Upper lobe of left lung (tissue), 6 donors: ENCODE data around the gene SERPINE1. TPM values are rescaled to one million over a fixed set of nuclear protein-coding genes. Genes with fewer than 3 reads are reported as not detected.

Experiments used
- ATAC-seq, 2 donors: fragments of 200-7000 bp; cut with Tn5 transposase; one replicate each; pipeline ENCODE4 v1.9.1; 2022; ENCODE audit warnings: mild to moderate bottlenecking in 2 of 2, moderate library complexity in 2 of 2; ENCODE audit not compliant: low FRiP score in 2 of 2
- DNase-seq, 2 donors: peaks; one replicate each; pipeline ENCODE4 v3.0.0-alpha.2; 2019 to 2020
- H3K27ac ChIP-seq, 4 donors: fragments of 200-600 bp; sonication (generic); one replicate each; pipeline ENCODE4 v1.5.1; 2016 to 2019
- H3K27me3 ChIP-seq, 4 donors: fragments of 200-600 bp; sonication (generic); one replicate each; pipeline ENCODE4 v1.5.1; 2017 to 2019
- H3K36me3 ChIP-seq, 4 donors: fragments of 200-600 bp; sonication (generic); one replicate each; pipeline ENCODE4 v1.5.1; 2016 to 2019
- H3K4me1 ChIP-seq, 4 donors: fragments of 200-600 bp; sonication (generic); one replicate each; pipeline ENCODE4 v1.5.1; 2018 to 2019
- H3K4me3 ChIP-seq, 4 donors: fragments of 200-600 bp; sonication (generic); one replicate each; pipeline ENCODE4 v1.5.1; 2017 to 2019; ENCODE audit warnings: mild to moderate bottlenecking in 2 of 4, moderate library complexity in 1 of 4
- H3K9me3 ChIP-seq, 4 donors: fragments of 200-600 bp; sonication (generic); one replicate each; pipeline ENCODE4 v1.5.1; 2018 to 2019
- CTCF ChIP-seq, 6 experiments: fragments of 450-650 bp in 4 of 6; fragments of 200-600 bp in 2 of 6; sonication (generic) in 2 of 6; IDR thresholded peaks; one replicate each; pipeline ENCODE4 v1.5.1; 2016 to 2019; ENCODE audit warnings: antibody characterized with exemption in 6 of 6
- EP300 ChIP-seq, 4 donors: sonication (generic); formaldehyde crosslinking; IDR thresholded peaks; one replicate each; pipeline ENCODE4 v1.5.1; 2017; ENCODE audit warnings: antibody characterized with exemption in 4 of 4, control low read depth in 2 of 4
- POLR2A ChIP-seq, 4 donors: fragments of 450-650 bp; IDR thresholded peaks; one replicate each; pipeline ENCODE4 v1.5.1; 2016 to 2017; ENCODE audit warnings: antibody characterized with exemption in 4 of 4, mild to moderate bottlenecking in 2 of 4
- POLR2AphosphoS5 ChIP-seq, 2 donors: sonication (generic); formaldehyde crosslinking; IDR thresholded peaks; one replicate each; pipeline ENCODE4 v1.5.1; 2017; ENCODE audit warnings: antibody characterized with exemption in 2 of 2
- WGBS, 2 donors: methylation state at CpG; one replicate each; pipeline ENCODE4 v1.1.5; 2017 to 2018; 5-methylcytosine and 5-hydroxymethylcytosine counted together
- total RNA-seq, 6 donors: library from RNA; depleted of rRNA in 4 of 6; stranded (reverse); fragments of >200 nt in 4 of 6; gene quantifications; one replicate each; pipeline versions ENCODE4 v1.1.0 to v1.2.1, GENCODE V29; 2016 to 2021
- donor health status: DM: no; HTN: no; CAD: no; lungs with moderate emphysema.
- donor health status: DM: no; HTN: yes; CAD: no; lungs with severe emphysema.

The SERPINE1 gene
- total RNA-seq, 6 donors from 2014 or later: 8.4 to 125 (median 24.0) TPM

- ATAC-seq: peak; percentile 93 to 95
- WGBS, 2 donors: 3 to 5% methylated on average over 17 to 46 of the region's 74 CpGs
- H3K27me3 ChIP-seq: peaks cover 0 to 76% (median 49%) of the 10 kb centered on the region in 4 donors
Measured at GRCh38 chr7:101165075-101165957, 38.4 kb downstream of the SERPINE1 start, which contains the start of gene VGF. Gene VGF (minus strand): TSS chr7:101165569. CDS start chr7:101164843, 726 bp downstream.

GRCh38 chr7:101165958-101166647, 39.2 kb downstream of the SERPINE1 start:
- Histone ChIP-seq H3K4me3 (peak overlapping the region in 2 of 4 donors; percentile 5 to 26), H3K4me1 (peaks cover 38 to 56% (median 49%) of the 10 kb centered on the region in 4 donors), H3K27me3 (peaks cover 0 to 82% (median 53%) of the 10 kb centered on the region in 4 donors), H3K27ac (no peak overlapping the region), H3K36me3 (peaks cover 0 to 4% (median 0%) of the 10 kb centered on the region in 4 donors), H3K9me3 (no peaks in the 10 kb centered on the region)
- WGBS, 2 donors: 4% methylated on average over 33 to 38 of the region's 38 CpGs
- no peak for DNase-seq
- ATAC-seq: no peak
- TF ChIP-seq CTCF (IDR thresholded peaks at IDR 0.05): no peak
- no peak for TF ChIP-seq POLR2A (IDR thresholded peaks at IDR 0.05)
- no peak for TF ChIP-seq EP300 (IDR thresholded peaks at IDR 0.05)
- TF ChIP-seq POLR2AphosphoS5 (IDR thresholded peaks at IDR 0.05): no peak

More at GRCh38 chr7:101165075-101165957, 38.4 kb downstream of the SERPINE1 start, which contains the start of gene VGF:
- H3K4me3 ChIP-seq: peak within 1 kb of the TSS in 2 of 4 donors; percentile 5 to 26
- DNase-seq: peak; percentile 91 to 99
- H3K4me1 ChIP-seq: peaks cover 38 to 54% (median 49%) of the 10 kb centered on the region in 4 donors
- H3K9me3 ChIP-seq: no peaks in the 10 kb centered on the region
- peaks cover 0 to 11% (median 1%) of the 10 kb centered on the region in 4 donors for H3K36me3 ChIP-seq
- TF ChIP-seq EP300 (IDR thresholded peaks at IDR 0.05): peak in 2 of 4 donors; percentile 35 to 40
- TF ChIP-seq POLR2A (IDR thresholded peaks at IDR 0.05): no peak
- TF ChIP-seq CTCF (IDR thresholded peaks at IDR 0.05): peak in 1 of 6 experiments; percentile 21
- TF ChIP-seq POLR2AphosphoS5 (IDR thresholded peaks at IDR 0.05): peak; percentile 48 to 60
- no peak within 1 kb of the TSS for H3K27ac ChIP-seq

GRCh38 chr7:101166648-101166908, 39.7 kb downstream of the SERPINE1 start:
- H3K27me3 ChIP-seq: peaks cover 0 to 87% (median 56%) of the 10 kb centered on the region in 4 donors
- no peak overlapping the region for H3K27ac ChIP-seq
- H3K4me3 ChIP-seq: no peak overlapping the region
- H3K9me3 ChIP-seq: no peaks in the 10 kb centered on the region
- no peak for DNase-seq
- TF ChIP-seq EP300 (IDR thresholded peaks at IDR 0.05) (no peak), CTCF (IDR thresholded peaks at IDR 0.05) (no peak), POLR2AphosphoS5 (IDR thresholded peaks at IDR 0.05) (no peak), POLR2A (IDR thresholded peaks at IDR 0.05) (no peak)
- WGBS, 2 donors: 0 to 4% methylated on average over 3 to 11 of the region's 11 CpGs
- no peaks in the 10 kb centered on the region for H3K36me3 ChIP-seq
- ATAC-seq: no peak
- H3K4me1 ChIP-seq: peaks cover 38 to 59% (median 49%) of the 10 kb centered on the region in 4 donors

GRCh38 chr7:101166909-101167644, 40.2 kb downstream of the SERPINE1 start:
- Histone ChIP-seq H3K27ac (no peak overlapping the region), H3K9me3 (no peaks in the 10 kb centered on the region), H3K27me3 (peaks cover 0 to 92% (median 61%) of the 10 kb centered on the region in 4 donors), H3K4me3 (no peak overlapping the region), H3K36me3 (no peaks in the 10 kb centered on the region), H3K4me1 (peaks cover 39 to 62% (median 52%) of the 10 kb centered on the region in 4 donors)
- whole genome bisulfite sequencing, 2 donors: 2 to 4% methylated on average over 18 of the region's 19 CpGs
- DNase-seq (no peak), ATAC-seq (no peak)
- TF ChIP-seq EP300 (IDR thresholded peaks at IDR 0.05) (no peak), POLR2AphosphoS5 (IDR thresholded peaks at IDR 0.05) (no peak), CTCF (IDR thresholded peaks at IDR 0.05) (no peak), POLR2A (IDR thresholded peaks at IDR 0.05) (no peak)
